Activated naive CD4-positive, alpha-beta T cell treated with anti-CD3 and anti-CD28 coated beads for 36 hours (primary cell): Measurements from ENCODE around the gene GHRH. TPM values are rescaled to one million over a fixed set of nuclear protein-coding genes. Genes with fewer than 3 reads are reported as not detected.

Experiments
- CTCF ChIA-PET: fragments of 350-600 bp; sonication (Branson Sonifier 250); formaldehyde crosslinking; loops from one replicate; lab custom pipeline; 2021; ENCODE audit warnings: antibody characterized with exemption; lab: Charles Lee
- DNase-seq: peaks from one replicate; pipeline ENCODE4 v3.0.0-alpha.2; 2020
- H3K27ac Mint-ChIP-seq: one replicate; pipeline ENCODE4 v1.8.0; 2021; ENCODE audit warnings: mild to moderate bottlenecking, mixed read lengths
- H3K27me3 Mint-ChIP-seq: one replicate; pipeline ENCODE4 v1.8.0; 2021; ENCODE audit warnings: low read depth, mixed read lengths
- H3K36me3 Mint-ChIP-seq: one replicate; pipeline ENCODE4 v1.8.0; 2021; ENCODE audit warnings: low read depth, mixed read lengths
- H3K4me1 Mint-ChIP-seq: one replicate; pipeline ENCODE4 v1.8.0; 2021; ENCODE audit warnings: low read depth, mixed read lengths
- H3K4me3 Mint-ChIP-seq: one replicate; pipeline ENCODE4 v1.8.0; 2021; ENCODE audit warnings: mild to moderate bottlenecking, moderate library complexity, mixed read lengths
- H3K9me3 Mint-ChIP-seq: one replicate; pipeline ENCODE4 v1.8.0; 2021; ENCODE audit warnings: mixed read lengths
- intact Hi-C: fragments of 100-400 bp; cut with micrococcal nuclease; formaldehyde crosslinking; loops from one replicate; pipeline ENCODE4 v1.15.1; 2023
- total RNA-seq, 2 experiments: library from RNA; stranded (reverse); gene quantifications; one replicate each; pipeline ENCODE4 v1.2.3, GENCODE V29; 2021

Gene GHRH
- total RNA-seq, 2 experiments from 2014 or later: not detected

- CTCF ChIA-PET: no interaction called here
- H3K4me3 Mint-ChIP-seq: no peak overlapping the region
- no peaks in the 10 kb centered on the region for H3K9me3 Mint-ChIP-seq
- no peak overlapping the region for H3K27ac Mint-ChIP-seq
- H3K27me3 Mint-ChIP-seq: no peaks in the 10 kb centered on the region
- no peak for DNase-seq
- peaks cover 4% of the 10 kb centered on the region for H3K4me1 Mint-ChIP-seq
- no peaks in the 10 kb centered on the region for H3K36me3 Mint-ChIP-seq
- intact Hi-C loops: loop anchor here (5.0 kb wide), 1 partner anchor 243 kb away; the partner anchor contains the start of gene BLCAP
Observed at GRCh38 chr20:37284691-37285161, 23.1 kb upstream of the GHRH start.

- Mint-ChIP-seq H3K4me3 (no peak overlapping the region), H3K4me1 (peaks cover 2% of the 10 kb centered on the region), H3K36me3 (no peaks in the 10 kb centered on the region), H3K9me3 (no peaks in the 10 kb centered on the region), H3K27me3 (no peaks in the 10 kb centered on the region), H3K27ac (no peak overlapping the region)
- intact Hi-C loops: no loop called here
- CTCF ChIA-PET: interaction anchor here (0.6 kb wide), 1 partner anchor 95 kb away, joined by 4 read pairs; no protein-coding TSS in a partner anchor
- DNase-seq: no peak
Observed at GRCh38 chr20:37283530-37284195, 22.0 kb upstream of the GHRH start.

- no peak overlapping the region for H3K27ac Mint-ChIP-seq
- no peaks in the 10 kb centered on the region for H3K27me3 Mint-ChIP-seq
- no peaks in the 10 kb centered on the region for H3K36me3 Mint-ChIP-seq
- H3K4me3 Mint-ChIP-seq: no peak overlapping the region
- CTCF ChIA-PET: interaction anchor here (0.6 to 1.5 kb wide), 2 partner anchors 17 to 102 kb away, joined by 3 read pairs; no protein-coding TSS in a partner anchor
- H3K9me3 Mint-ChIP-seq: no peaks in the 10 kb centered on the region
- no peaks in the 10 kb centered on the region for H3K4me1 Mint-ChIP-seq
- no peak for DNase-seq
- intact Hi-C loops: no loop called here
Observed at GRCh38 chr20:37282556-37282955, 20.9 kb upstream of the GHRH start.

GRCh38 chr20:37280403-37280802 is 18.8 kb upstream of the GHRH start:
- H3K4me1 Mint-ChIP-seq: peaks cover 7% of the 10 kb centered on the region
- no peaks in the 10 kb centered on the region for H3K27me3 Mint-ChIP-seq
- CTCF ChIA-PET: no interaction called here
- H3K4me3 Mint-ChIP-seq: no peak overlapping the region
- intact Hi-C loops: no loop called here
- no peak overlapping the region for H3K27ac Mint-ChIP-seq
- H3K9me3 Mint-ChIP-seq: no peaks in the 10 kb centered on the region
- H3K36me3 Mint-ChIP-seq: no peaks in the 10 kb centered on the region
- DNase-seq: no peak

- Mint-ChIP-seq H3K4me3 (no peak overlapping the region), H3K27ac (no peak overlapping the region), H3K4me1 (peaks cover 7% of the 10 kb centered on the region), H3K27me3 (no peaks in the 10 kb centered on the region), H3K36me3 (no peaks in the 10 kb centered on the region), H3K9me3 (no peaks in the 10 kb centered on the region)
- CTCF ChIA-PET: interaction anchor here (0.8 kb wide), 1 partner anchor 21 kb away, joined by 3 read pairs; no protein-coding TSS in a partner anchor
- intact Hi-C loops: no loop called here
- no peak for DNase-seq
Observed at GRCh38 chr20:37279820-37280219, 18.2 kb upstream of the GHRH start.

- no peak overlapping the region for H3K4me3 Mint-ChIP-seq
- intact Hi-C loops: no loop called here
- no peaks in the 10 kb centered on the region for H3K27me3 Mint-ChIP-seq
- H3K9me3 Mint-ChIP-seq: no peaks in the 10 kb centered on the region
- H3K36me3 Mint-ChIP-seq: no peaks in the 10 kb centered on the region
- H3K27ac Mint-ChIP-seq: no peak overlapping the region
- no peak for DNase-seq
- H3K4me1 Mint-ChIP-seq: peaks cover 7% of the 10 kb centered on the region
- CTCF ChIA-PET: interaction anchor here (0.8 kb wide), 1 partner anchor 20 kb away, joined by 3 read pairs; no protein-coding TSS in a partner anchor
Observed at GRCh38 chr20:37278966-37279590, 17.5 kb upstream of the GHRH start.

- H3K27ac Mint-ChIP-seq: no peak overlapping the region
- H3K4me1 Mint-ChIP-seq: peaks cover 7% of the 10 kb centered on the region
- H3K27me3 Mint-ChIP-seq: no peaks in the 10 kb centered on the region
- H3K36me3 Mint-ChIP-seq: no peaks in the 10 kb centered on the region
- no peaks in the 10 kb centered on the region for H3K9me3 Mint-ChIP-seq
- CTCF ChIA-PET: interaction anchor here (0.5 to 2.3 kb wide), 7 partner anchors 9 to 1024 kb away, joined by 3 to 11 read pairs (median 3); partner anchors contain the start of gene MANBAL
- intact Hi-C loops: loop anchor here (2.0 kb wide), 1 partner anchor 108 kb away; no protein-coding TSS in a partner anchor
- no peak overlapping the region for H3K4me3 Mint-ChIP-seq
- no peak for DNase-seq
Observed at GRCh38 chr20:37277253-37277593, 15.6 kb upstream of the GHRH start.

GRCh38 chr20:37276494-37277252 is 15.1 kb upstream of the GHRH start:
- Mint-ChIP-seq H3K4me3 (no peak overlapping the region), H3K27ac (no peak overlapping the region), H3K9me3 (no peaks in the 10 kb centered on the region), H3K27me3 (no peaks in the 10 kb centered on the region), H3K4me1 (peaks cover 7% of the 10 kb centered on the region), H3K36me3 (no peaks in the 10 kb centered on the region)
- DNase-seq: peak; percentile 49
- intact Hi-C loops: loop anchor here (2.0 kb wide), 1 partner anchor 108 kb away; no protein-coding TSS in a partner anchor
- CTCF ChIA-PET: interaction anchor here (0.5 to 2.3 kb wide), 12 partner anchors 8 to 1152 kb away, joined by 3 to 11 read pairs (median 4); partner anchors contain the start of gene MANBAL

- Mint-ChIP-seq H3K27ac (no peak overlapping the region), H3K4me1 (peaks cover 7% of the 10 kb centered on the region), H3K27me3 (no peaks in the 10 kb centered on the region), H3K4me3 (no peak overlapping the region), H3K9me3 (no peaks in the 10 kb centered on the region), H3K36me3 (no peaks in the 10 kb centered on the region)
- no peak for DNase-seq
- CTCF ChIA-PET: interaction anchor here (0.7 to 2.3 kb wide), 2 partner anchors 110 to 258 kb away, joined by 3 to 11 read pairs; no protein-coding TSS in a partner anchor
- intact Hi-C loops: no loop called here
Observed at GRCh38 chr20:37274851-37275524, 13.4 kb upstream of the GHRH start.

- intact Hi-C loops: no loop called here
- Mint-ChIP-seq H3K36me3 (no peaks in the 10 kb centered on the region), H3K9me3 (no peaks in the 10 kb centered on the region), H3K27ac (no peak overlapping the region), H3K27me3 (no peaks in the 10 kb centered on the region), H3K4me1 (peaks cover 7% of the 10 kb centered on the region), H3K4me3 (no peak overlapping the region)
- CTCF ChIA-PET: no interaction called here
- DNase-seq: no peak
Observed at GRCh38 chr20:37273988-37274387, 12.4 kb upstream of the GHRH start.

GRCh38 chr20:37271421-37271768 is 9.8 kb upstream of the GHRH start:
- Mint-ChIP-seq H3K36me3 (no peaks in the 10 kb centered on the region), H3K9me3 (no peaks in the 10 kb centered on the region), H3K27ac (no peak overlapping the region), H3K4me3 (no peak overlapping the region), H3K4me1 (no peaks in the 10 kb centered on the region), H3K27me3 (no peaks in the 10 kb centered on the region)
- no peak for DNase-seq
- CTCF ChIA-PET: interaction anchor here (2.8 to 6.8 kb wide), 2 partner anchors 113 to 263 kb away, joined by 22 to 40 read pairs; no protein-coding TSS in a partner anchor
- intact Hi-C loops: no loop called here
